ENCODE results near the gene MGAT3.

GRCh38 chr22:39536711-39537110, 79.9 kb downstream of the MGAT3 start:
- TF ChIP-seq POLR2AphosphoS5 (IDR thresholded peaks at IDR 0.05; ENCODE audit: borderline replicate concordance, low read depth, low read length): no peak
- no peak for TF ChIP-seq EZH2 (IDR thresholded peaks at IDR 0.05)
- TF ChIP-seq FOXP2 (optimal IDR thresholded peaks at IDR 0.05; ENCODE audit: control extremely low read depth, extremely low read length, insufficient read depth): no peak

Measured in SK-N-MC (cell line).